Ectodermal cell (in vitro differentiated cells): Measurements from ENCODE around the gene NID2.

ENCODE experiments used
- H3K27ac ChIP-seq: 2 replicates; pipeline ENCODE4 v1.7.0; 2013; ENCODE audit warnings: mild to moderate bottlenecking, low read depth, low read length; ENCODE audit not compliant: insufficient read depth, poor library complexity, severe bottlenecking
- H3K27me3 ChIP-seq: 2 replicates; pipeline ENCODE4 v1.7.0; 2013; ENCODE audit warnings: mild to moderate bottlenecking, low read length; ENCODE audit not compliant: insufficient read depth, control insufficient read depth, poor library complexity, severe bottlenecking
- H3K36me3 ChIP-seq: one replicate; pipeline ENCODE4 v1.7.0; 2013; ENCODE audit warnings: low read length; ENCODE audit not compliant: control insufficient read depth, insufficient read depth
- H3K4me1 ChIP-seq: one replicate; pipeline ENCODE4 v1.7.0; 2013; ENCODE audit warnings: low read length; ENCODE audit not compliant: control insufficient read depth, insufficient read depth
- H3K4me3 ChIP-seq: 2 replicates; pipeline ENCODE4 v1.7.0; 2013; ENCODE audit warnings: low read depth, low read length, control low read depth; ENCODE audit not compliant: insufficient read depth
- H3K9me3 ChIP-seq: 2 replicates; pipeline ENCODE4 v1.7.0; 2013; ENCODE audit warnings: mild to moderate bottlenecking, low read length, moderate library complexity; ENCODE audit not compliant: control insufficient read depth
- WGBS, 2 experiments: methylation state at CpG; one replicate each; pipeline ENCODE4 v1.1.7; 2013; ENCODE audit warnings: missing lambda C conversion rate in 2 of 2; 5-methylcytosine and 5-hydroxymethylcytosine counted together

The NID2 gene

DNA sequence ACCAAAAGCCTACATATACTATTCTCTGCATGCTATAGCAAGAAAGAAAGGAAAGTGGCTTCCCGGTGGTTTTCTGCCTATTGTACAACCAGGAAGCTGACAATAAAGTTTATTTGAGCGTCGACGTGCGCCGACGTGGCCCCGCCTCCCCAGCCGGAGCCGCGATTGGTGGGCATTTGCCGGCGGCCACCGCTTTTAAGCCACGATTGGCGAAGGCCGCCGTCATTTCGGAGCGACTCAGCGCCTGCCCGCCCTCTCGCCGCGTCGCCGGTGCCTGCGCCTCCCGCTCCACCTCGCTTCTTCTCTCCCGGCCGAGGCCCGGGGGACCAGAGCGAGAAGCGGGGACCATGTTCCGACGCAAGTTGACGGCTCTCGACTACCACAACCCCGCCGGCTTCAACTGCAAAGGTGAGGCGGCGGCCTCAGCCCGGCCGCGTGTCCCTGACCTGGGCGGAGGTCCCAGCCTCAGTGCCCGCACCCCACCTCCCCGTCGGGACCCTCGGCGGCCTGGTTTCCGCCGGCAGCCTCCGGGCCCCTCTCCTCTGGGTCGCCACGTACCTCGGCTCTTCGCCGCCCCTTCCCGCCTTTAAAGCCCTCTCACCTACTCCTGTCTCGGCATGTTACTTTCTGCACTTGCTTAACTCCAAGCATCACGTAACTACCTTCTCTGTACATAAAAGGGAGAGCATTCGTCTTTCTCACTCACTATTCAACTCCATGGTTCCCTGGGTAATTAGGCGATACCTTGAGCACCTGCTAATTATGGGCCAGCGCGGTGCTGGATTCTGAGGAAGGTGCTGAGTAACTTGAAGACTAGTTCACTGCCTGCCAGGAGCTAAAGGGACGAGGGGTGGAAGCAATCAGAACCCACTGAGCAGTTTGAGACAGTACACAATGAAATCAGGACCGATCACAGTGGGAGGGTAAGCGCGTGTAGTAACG lies 79.3 kb downstream of the NID2 start, which contains the start of gene RTRAF:
RTRAF (plus strand) TSS at position 254 of the 942 bp plus-strand sequence; CDS start at position 348, 94 bp downstream.
- H3K27ac ChIP-seq: peak within 1 kb of the TSS; percentile 65
- H3K4me3 ChIP-seq: peak within 1 kb of the TSS; percentile 87
- no peaks in the 10 kb centered on the region for H3K27me3 ChIP-seq
- H3K36me3 ChIP-seq: peaks cover 14% of the 10 kb centered on the region
- WGBS, 2 experiments: 0% methylated on average over 72 of the region's 72 CpGs
- no peaks in the 10 kb centered on the region for H3K9me3 ChIP-seq
- peaks cover 3% of the 10 kb centered on the region for H3K4me1 ChIP-seq

DNA sequence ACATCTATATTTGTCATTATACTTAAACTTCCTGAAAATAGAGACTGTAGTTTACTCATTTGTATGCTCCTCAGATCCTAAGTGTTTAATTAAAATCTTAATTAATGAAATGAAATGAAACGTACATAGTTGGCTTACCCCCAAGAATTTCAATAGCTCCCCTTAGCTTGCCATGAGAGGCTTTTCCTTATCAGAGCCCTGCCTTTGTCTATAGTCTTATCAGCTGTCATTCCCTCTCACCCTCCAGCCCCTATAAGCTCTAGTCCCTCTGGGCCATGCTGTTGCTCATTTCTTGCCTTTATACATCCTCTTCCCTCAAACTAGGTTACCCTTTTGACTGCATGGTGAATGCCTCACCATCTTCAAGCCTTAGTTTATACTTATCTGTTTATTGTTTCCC lies 80.6 kb downstream of the NID2 start:
- WGBS, 2 experiments: 81 to 84% methylated on average over 1 of the region's 1 CpG
- Histone ChIP-seq H3K4me3 (no peak overlapping the region), H3K27me3 (no peaks in the 10 kb centered on the region), H3K4me1 (peaks cover 3% of the 10 kb centered on the region), H3K36me3 (peaks cover 9% of the 10 kb centered on the region), H3K9me3 (no peaks in the 10 kb centered on the region), H3K27ac (no peak overlapping the region)

DNA sequence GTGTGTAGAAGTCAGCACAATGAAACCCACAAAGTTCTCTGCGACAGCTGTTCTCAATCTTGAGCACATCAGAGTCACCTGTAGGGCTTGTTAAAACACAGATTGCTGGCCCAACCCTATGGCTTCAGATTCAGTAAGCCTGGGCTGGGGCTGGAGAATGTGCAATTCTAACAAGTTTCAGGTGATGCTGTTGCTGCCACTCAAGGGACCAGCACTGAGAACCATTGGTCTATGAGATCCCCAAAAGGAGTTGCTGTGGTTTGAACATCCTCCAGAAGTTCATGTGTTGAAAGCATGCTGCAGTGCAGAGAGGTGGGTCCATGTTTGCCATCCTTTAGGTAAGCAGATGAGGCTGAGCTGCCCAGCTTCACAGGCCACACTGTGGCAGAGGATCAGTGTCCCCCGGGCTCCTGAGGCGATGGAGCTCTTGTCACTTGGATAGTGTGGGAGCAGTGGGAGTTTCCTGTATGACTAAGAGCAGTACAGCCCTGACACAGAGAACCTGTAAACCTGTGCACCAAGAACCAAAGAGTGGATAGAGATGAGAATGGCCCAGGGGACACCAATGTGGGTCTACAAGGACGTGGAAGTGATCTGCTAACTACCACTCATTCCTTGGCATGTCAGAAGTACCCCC lies 87.5 kb downstream of the NID2 start:
- Histone ChIP-seq H3K27me3 (no peaks in the 10 kb centered on the region), H3K9me3 (no peaks in the 10 kb centered on the region), H3K27ac (no peak overlapping the region), H3K36me3 (no peaks in the 10 kb centered on the region), H3K4me3 (no peak overlapping the region), H3K4me1 (no peaks in the 10 kb centered on the region)
- 95 to 96% methylated on average over 4 of the region's 4 CpGs for WGBS, 2 experiments

DNA sequence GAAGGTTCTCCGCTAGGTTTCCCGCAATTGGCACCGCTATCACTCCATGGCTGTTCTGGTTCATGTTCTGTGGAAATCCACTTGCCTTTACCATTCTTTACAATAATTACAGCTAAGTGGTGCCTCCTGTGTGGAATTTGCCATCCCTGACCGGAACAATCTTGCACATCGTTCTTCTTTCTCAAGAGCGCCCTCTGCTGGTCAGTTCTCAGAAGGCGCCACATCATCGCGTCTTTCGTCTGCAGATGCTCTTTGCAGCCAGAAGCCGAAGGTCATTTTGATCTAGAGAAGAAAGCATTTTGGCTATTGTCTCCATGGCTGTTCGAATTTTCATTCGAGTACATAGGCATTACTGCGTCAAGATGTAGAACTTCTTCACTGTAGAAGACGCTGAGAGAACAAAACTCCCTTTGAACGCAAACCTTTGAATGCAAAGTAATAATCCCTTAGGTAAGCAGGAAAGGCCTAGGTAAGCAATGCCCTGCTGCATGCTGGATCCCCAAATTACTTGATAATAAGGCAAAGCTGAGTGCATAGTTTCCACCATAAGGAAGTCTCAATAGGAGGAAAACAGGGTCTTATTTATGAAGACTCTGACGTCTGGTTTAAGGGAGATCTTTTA lies 89.7 kb downstream of the NID2 start:
- Histone ChIP-seq H3K27me3 (no peaks in the 10 kb centered on the region), H3K9me3 (no peaks in the 10 kb centered on the region), H3K4me1 (no peaks in the 10 kb centered on the region), H3K4me3 (no peak overlapping the region), H3K27ac (no peak overlapping the region), H3K36me3 (no peaks in the 10 kb centered on the region)
- WGBS, 2 experiments: 29 to 31% methylated on average over 17 of the region's 17 CpGs

DNA sequence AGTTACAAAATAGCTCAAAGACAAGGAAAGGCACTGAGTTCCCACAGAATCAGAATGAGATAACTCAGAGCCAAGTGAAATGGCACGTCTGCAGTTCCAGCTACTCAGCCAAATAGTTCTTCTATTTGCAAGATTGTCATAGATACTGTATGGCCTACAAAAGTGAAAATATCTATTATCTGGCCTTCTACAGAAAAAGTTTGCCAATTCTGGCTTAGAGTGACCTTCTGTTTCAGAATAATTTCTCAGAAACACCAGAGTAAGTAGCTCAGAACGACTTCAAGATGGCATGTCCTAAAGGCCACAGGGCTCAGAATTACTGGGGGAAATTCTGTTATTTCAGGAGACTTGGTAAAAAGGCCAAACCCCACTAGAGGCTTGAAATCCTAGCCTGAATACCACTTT lies 90.2 kb downstream of the NID2 start:
- Histone ChIP-seq H3K4me1 (no peaks in the 10 kb centered on the region), H3K9me3 (no peaks in the 10 kb centered on the region), H3K36me3 (no peaks in the 10 kb centered on the region), H3K27me3 (no peaks in the 10 kb centered on the region), H3K27ac (no peak overlapping the region), H3K4me3 (no peak overlapping the region)
- 49 to 52% methylated on average over 2 of the region's 2 CpGs for WGBS, 2 experiments

DNA sequence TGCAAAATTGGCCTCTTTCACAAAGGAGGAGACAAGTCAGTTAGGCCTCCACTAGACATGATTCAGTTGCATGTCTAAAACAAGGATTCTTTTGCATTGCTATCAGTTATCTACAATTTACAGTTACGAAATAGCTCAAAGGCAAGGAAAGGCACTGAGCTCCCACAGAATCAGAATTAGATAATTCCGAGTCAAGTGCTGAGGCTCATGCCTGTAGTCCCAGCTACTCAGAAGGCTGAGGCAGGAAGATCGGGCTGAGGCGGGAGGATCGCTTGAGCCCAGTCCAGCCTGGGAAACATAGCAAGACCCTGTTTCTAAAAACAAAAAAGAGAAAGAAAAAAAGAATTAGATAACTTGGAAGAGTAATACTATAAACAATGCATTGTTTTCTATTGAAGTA lies 91.8 kb downstream of the NID2 start:
- no peak overlapping the region for H3K27ac ChIP-seq
- no peak overlapping the region for H3K4me3 ChIP-seq
- H3K9me3 ChIP-seq: no peaks in the 10 kb centered on the region
- WGBS, 2 experiments: 92 to 95% methylated on average over 5 of the region's 5 CpGs
- H3K36me3 ChIP-seq: no peaks in the 10 kb centered on the region
- H3K4me1 ChIP-seq: no peaks in the 10 kb centered on the region
- no peaks in the 10 kb centered on the region for H3K27me3 ChIP-seq

DNA sequence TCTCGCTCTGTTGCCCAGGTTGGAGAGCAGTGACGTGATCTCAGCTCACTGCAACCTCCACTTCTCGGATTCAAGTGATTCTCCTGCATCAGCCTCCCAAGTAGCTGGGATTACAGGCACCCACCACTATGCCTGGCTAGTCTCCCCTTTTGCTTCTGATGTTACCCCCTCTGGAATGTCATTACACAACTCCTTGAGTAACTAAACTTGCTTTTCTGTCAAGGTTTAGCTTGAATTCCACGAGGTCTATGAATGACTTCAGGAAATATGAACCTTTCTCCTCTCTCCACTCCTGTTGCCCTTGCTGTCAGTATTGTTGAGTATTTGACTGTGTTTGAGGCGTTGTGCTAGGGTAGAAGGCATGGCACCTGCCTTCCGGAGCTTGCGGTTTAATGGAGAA lies 96.3 kb downstream of the NID2 start:
- no peaks in the 10 kb centered on the region for H3K36me3 ChIP-seq
- no peaks in the 10 kb centered on the region for H3K9me3 ChIP-seq
- no peak overlapping the region for H3K27ac ChIP-seq
- H3K4me3 ChIP-seq: no peak overlapping the region
- H3K4me1 ChIP-seq: no peaks in the 10 kb centered on the region
- 92 to 94% methylated on average over 7 of the region's 7 CpGs for WGBS, 2 experiments
- no peaks in the 10 kb centered on the region for H3K27me3 ChIP-seq

DNA sequence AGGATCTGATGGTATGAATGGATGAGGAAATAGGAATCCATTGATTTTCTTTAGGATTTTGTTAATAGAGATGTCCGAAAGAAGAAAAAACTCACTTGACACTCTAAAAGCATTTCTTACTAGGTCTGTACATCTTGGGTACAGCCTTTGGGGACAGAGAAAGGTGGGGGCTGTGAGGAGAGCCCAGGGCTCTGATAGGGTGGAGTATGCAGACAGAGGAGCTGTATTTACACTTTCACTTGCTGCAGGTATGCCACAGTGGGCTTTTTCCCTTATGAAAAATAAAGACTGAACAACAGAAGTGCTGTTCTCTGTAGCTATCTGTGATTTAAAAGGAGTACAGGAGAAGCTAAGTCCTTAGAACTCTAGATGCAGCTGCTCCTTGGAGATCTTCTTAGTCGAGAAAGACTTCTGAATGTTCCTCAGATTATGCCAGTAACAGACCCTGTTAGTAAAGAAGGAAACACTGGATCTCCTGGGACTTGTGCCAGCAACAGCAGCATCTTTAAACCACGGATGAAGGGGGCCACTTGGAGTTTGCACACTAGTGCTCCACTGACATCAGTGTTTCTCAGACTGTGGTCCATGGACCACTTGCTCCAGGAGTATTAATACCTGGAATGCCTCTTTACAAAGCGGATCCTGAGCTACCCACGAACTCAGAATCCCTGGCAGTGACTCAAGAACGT lies 98.9 kb downstream of the NID2 start:
- Histone ChIP-seq H3K4me1 (no peaks in the 10 kb centered on the region), H3K4me3 (no peak overlapping the region), H3K27ac (no peak overlapping the region), H3K36me3 (no peaks in the 10 kb centered on the region), H3K9me3 (no peaks in the 10 kb centered on the region), H3K27me3 (no peaks in the 10 kb centered on the region)
- WGBS, 2 experiments: 91 to 93% methylated on average over 6 of the region's 6 CpGs

DNA sequence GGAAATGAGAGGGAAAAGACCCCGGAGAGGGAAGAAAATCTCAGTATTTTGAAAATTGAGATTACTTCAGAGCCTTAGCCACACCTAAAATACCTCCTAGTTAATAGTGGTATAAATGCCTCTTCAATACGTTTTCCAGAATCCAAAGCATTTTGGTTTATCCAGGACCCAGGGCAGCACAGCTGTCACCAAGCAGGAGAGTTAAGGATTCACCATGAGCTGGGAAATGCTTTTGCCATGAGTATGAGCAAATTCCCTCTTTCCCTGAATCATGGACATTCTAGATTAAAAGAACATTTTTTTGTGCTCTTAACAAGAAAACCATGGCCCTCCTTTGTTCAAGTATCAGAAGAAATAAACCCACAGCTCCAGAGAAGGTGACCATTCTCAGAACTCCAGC lies 101.3 kb downstream of the NID2 start:
- Histone ChIP-seq H3K27ac (no peak overlapping the region), H3K4me3 (no peak overlapping the region), H3K36me3 (no peaks in the 10 kb centered on the region), H3K27me3 (no peaks in the 10 kb centered on the region), H3K4me1 (no peaks in the 10 kb centered on the region), H3K9me3 (no peaks in the 10 kb centered on the region)
- 94 to 100% methylated on average over 1 to 2 of the region's 2 CpGs for WGBS, 2 experiments
